Skeletal muscle tissue (tissue), 4 donors: ENCODE results near the gene RDX. TPM values are rescaled to one million over a fixed set of nuclear protein-coding genes. Genes with fewer than 3 reads are reported as not detected.

ENCODE experiments used
- H3K27ac ChIP-seq: one replicate; pipeline ENCODE4 v1.7.0; 2013; ENCODE audit warnings: mild to moderate bottlenecking, low read depth, low read length, inconsistent platforms
- H3K27me3 ChIP-seq, 3 donors: one replicate each; pipeline ENCODE4 v1.7.0; 2013; ENCODE audit warnings: low read length in 3 of 3; ENCODE audit not compliant: control insufficient read depth in 3 of 3, insufficient read depth in 3 of 3
- H3K36me3 ChIP-seq, 3 donors: one replicate each; pipeline ENCODE4 v1.7.0; 2013; ENCODE audit warnings: low read length in 3 of 3; ENCODE audit not compliant: control insufficient read depth in 3 of 3, insufficient read depth in 3 of 3
- H3K4me1 ChIP-seq, 3 donors: one replicate each; pipeline ENCODE4 v1.7.0; 2013; ENCODE audit warnings: low read length in 3 of 3, mild to moderate bottlenecking in 3 of 3; ENCODE audit not compliant: control insufficient read depth in 3 of 3, insufficient read depth in 3 of 3
- H3K4me3 ChIP-seq, 3 donors: one replicate each; pipeline ENCODE4 v1.7.0; 2013; ENCODE audit warnings: low read length in 3 of 3
- H3K9ac ChIP-seq, 3 donors: one replicate each; pipeline ENCODE4 v1.7.0; 2013; ENCODE audit warnings: low read length in 3 of 3, mild to moderate bottlenecking in 3 of 3, moderate library complexity in 2 of 3, low read depth in 1 of 3
- H3K9me3 ChIP-seq, 3 donors: one replicate each; pipeline ENCODE4 v1.7.0; 2013; ENCODE audit warnings: low read length in 3 of 3; ENCODE audit not compliant: control insufficient read depth in 3 of 3
- total RNA-seq: library from RNA; depleted of rRNA; stranded (reverse); fragments of >200 nt; gene quantifications from one replicate; pipeline ENCODE4 v1.2.3, GENCODE V29; 2014
- donor health status: Osteomylitis.

Gene RDX
- total RNA-seq, 1 donor from 2014 or later = 56.4 TPM

- Histone ChIP-seq H3K9me3 (no peaks in the 10 kb centered on the region), H3K4me1 (peaks cover 3 to 6% (median 5%) of the 10 kb centered on the region in 3 donors), H3K4me3 (no peak overlapping the region), H3K27ac (no peak overlapping the region), H3K9ac (no peak overlapping the region), H3K36me3 (no peaks in the 10 kb centered on the region), H3K27me3 (no peaks in the 10 kb centered on the region)
Observed at GRCh38 chr11:110177086-110177456, 119.3 kb downstream of the RDX start.

GRCh38 chr11:110176366-110177085, 119.9 kb downstream of the RDX start:
- peaks cover 3 to 6% (median 5%) of the 10 kb centered on the region in 3 donors for H3K4me1 ChIP-seq
- no peak overlapping the region for H3K9ac ChIP-seq
- no peaks in the 10 kb centered on the region for H3K9me3 ChIP-seq
- no peaks in the 10 kb centered on the region for H3K27me3 ChIP-seq
- H3K4me3 ChIP-seq = no peak overlapping the region
- no peak overlapping the region for H3K27ac ChIP-seq
- no peaks in the 10 kb centered on the region for H3K36me3 ChIP-seq

- no peaks in the 10 kb centered on the region for H3K27me3 ChIP-seq
- H3K4me3 ChIP-seq = no peak overlapping the region
- H3K9me3 ChIP-seq = no peaks in the 10 kb centered on the region
- peaks cover 3 to 6% (median 5%) of the 10 kb centered on the region in 3 donors for H3K4me1 ChIP-seq
- no peak overlapping the region for H3K9ac ChIP-seq
- no peak overlapping the region for H3K27ac ChIP-seq
- H3K36me3 ChIP-seq = no peaks in the 10 kb centered on the region
Observed at GRCh38 chr11:110174645-110175310, 121.6 kb downstream of the RDX start.

- peak overlapping the region; percentile 8 to 42 (median 15) for H3K4me3 ChIP-seq
Observed at GRCh38 chr11:110173811-110174644, 122.4 kb downstream of the RDX start.

GRCh38 chr11:110172468-110173065, 123.8 kb downstream of the RDX start:
- H3K27me3 ChIP-seq = no peaks in the 10 kb centered on the region
- no peak overlapping the region for H3K4me3 ChIP-seq
- H3K27ac ChIP-seq = no peak overlapping the region
- H3K9me3 ChIP-seq = no peaks in the 10 kb centered on the region
- no peaks in the 10 kb centered on the region for H3K36me3 ChIP-seq
- peaks cover 3 to 6% (median 5%) of the 10 kb centered on the region in 3 donors for H3K4me1 ChIP-seq
- no peak overlapping the region for H3K9ac ChIP-seq

More at GRCh38 chr11:110173811-110174644, 122.4 kb downstream of the RDX start:
- Histone ChIP-seq H3K9me3 (no peaks in the 10 kb centered on the region), H3K27me3 (no peaks in the 10 kb centered on the region), H3K36me3 (no peaks in the 10 kb centered on the region), H3K9ac (no peak overlapping the region), H3K27ac (no peak overlapping the region), H3K4me1 (peaks cover 3 to 6% (median 5%) of the 10 kb centered on the region in 3 donors)

- no peaks in the 10 kb centered on the region for H3K9me3 ChIP-seq
- no peak overlapping the region for H3K27ac ChIP-seq
- no peak overlapping the region for H3K4me3 ChIP-seq
- H3K4me1 ChIP-seq = peaks cover 3 to 6% (median 5%) of the 10 kb centered on the region in 3 donors
- no peak overlapping the region for H3K9ac ChIP-seq
- peaks cover 6 to 10% (median 8%) of the 10 kb centered on the region in 3 donors for H3K36me3 ChIP-seq
- H3K27me3 ChIP-seq = no peaks in the 10 kb centered on the region
Observed at GRCh38 chr11:110169738-110170137, 126.7 kb downstream of the RDX start.

GRCh38 chr11:110168033-110168803, 128.2 kb downstream of the RDX start:
- Histone ChIP-seq H3K36me3 (peaks cover 8 to 20% (median 18%) of the 10 kb centered on the region in 3 donors), H3K27me3 (no peaks in the 10 kb centered on the region)

GRCh38 chr11:110165039-110165925, 131.1 kb downstream of the RDX start:
- Histone ChIP-seq H3K36me3 (peaks cover 8 to 26% (median 26%) of the 10 kb centered on the region in 3 donors), H3K4me1 (no peaks in the 10 kb centered on the region), H3K9me3 (no peaks in the 10 kb centered on the region), H3K27ac (no peak overlapping the region), H3K27me3 (no peaks in the 10 kb centered on the region), H3K4me3 (no peak overlapping the region), H3K9ac (no peak overlapping the region)

More at GRCh38 chr11:110168033-110168803, 128.2 kb downstream of the RDX start:
- Histone ChIP-seq H3K9ac (no peak overlapping the region), H3K4me3 (no peak overlapping the region), H3K9me3 (no peaks in the 10 kb centered on the region), H3K27ac (no peak overlapping the region), H3K4me1 (no peaks in the 10 kb centered on the region)
